CD14-positive monocyte (primary cell): ENCODE measurements around the gene STOX2. TPM values are rescaled to one million over a fixed set of nuclear protein-coding genes. Genes with fewer than 3 reads are reported as not detected.

ENCODE experiments used
- DNase-seq, 3 donors: peaks; one replicate each; pipeline ENCODE4 v3.0.0-alpha.2; 2011 to 2022
- H2AFZ ChIP-seq: 2 replicates; pipeline ENCODE4 v1.6.0; 2012; ENCODE audit warnings: mild to moderate bottlenecking, low read depth, low read length, inconsistent platforms; ENCODE audit not compliant: insufficient read depth, poor library complexity, severe bottlenecking
- H3K27ac ChIP-seq, 2 donors: 1 replicate in 1 of 2; 2 replicates in 1 of 2; pipeline ENCODE4 v1.5.1; 2012 to 2013; ENCODE audit warnings: low read length in 2 of 2, control low read depth in 1 of 2, inconsistent platforms in 1 of 2, low read depth in 1 of 2, mild to moderate bottlenecking in 1 of 2
- H3K27me3 ChIP-seq, 2 donors: one replicate each; pipeline versions ENCODE4 v1.6.0 to v1.6.1; 2011 to 2013; ENCODE audit warnings: low read length in 2 of 2; ENCODE audit not compliant: control insufficient read depth in 2 of 2, insufficient read depth in 2 of 2
- H3K36me3 ChIP-seq, 2 donors: replicated peaks in 1 of 2; 1 replicate in 1 of 2; 2 replicates in 1 of 2; pipeline versions ENCODE4 v1.5.1 to v1.6.1; 2012 to 2013; ENCODE audit warnings: low read length in 2 of 2, control low read depth in 1 of 2, inconsistent platforms in 1 of 2, mild to moderate bottlenecking in 1 of 2; ENCODE audit not compliant: insufficient read depth in 2 of 2, control insufficient read depth in 1 of 2
- H3K4me1 ChIP-seq, 2 donors: 1 replicate in 1 of 2; 2 replicates in 1 of 2; pipeline versions ENCODE4 v1.5.1 to v1.6.1; 2012 to 2013; ENCODE audit warnings: low read length in 2 of 2, control low read depth in 1 of 2, inconsistent platforms in 1 of 2, mild to moderate bottlenecking in 1 of 2, moderate library complexity in 1 of 2; ENCODE audit not compliant: insufficient read depth in 2 of 2, control insufficient read depth in 1 of 2
- H3K4me2 ChIP-seq: replicated peaks from 2 replicates; pipeline ENCODE3; 2012; ENCODE audit warnings: low read length, moderate library complexity, mild to moderate bottlenecking; ENCODE audit not compliant: poor library complexity, severe bottlenecking; ENCODE audit errors: extremely low read depth
- H3K4me3 ChIP-seq, 3 experiments: fragments of 200-600 bp in 1 of 3; sonication (generic) in 1 of 3; replicated peaks in 1 of 3; 1 replicate in 2 of 3; 2 replicates in 1 of 3; pipeline ENCODE4 v1.5.1; 2011 to 2013; ENCODE audit warnings: low read length in 3 of 3, mild to moderate bottlenecking in 3 of 3, control low read depth in 2 of 3, low read depth in 2 of 3, inconsistent platforms in 1 of 3, moderate library complexity in 1 of 3
- H3K79me2 ChIP-seq: 2 replicates; pipeline ENCODE4 v1.6.0; 2012; ENCODE audit warnings: mild to moderate bottlenecking, control low read depth, inconsistent platforms, low read length, moderate library complexity; ENCODE audit not compliant: insufficient read depth
- H3K9ac ChIP-seq: 2 replicates; pipeline ENCODE4 v1.6.0; 2017; ENCODE audit warnings: low read length, mild to moderate bottlenecking; ENCODE audit not compliant: insufficient read depth, poor library complexity, severe bottlenecking
- H3K9me3 ChIP-seq, 2 donors: replicated peaks in 1 of 2; 1 replicate in 1 of 2; 2 replicates in 1 of 2; pipeline versions ENCODE4 v1.5.1 to v1.6.1; 2012 to 2013; ENCODE audit warnings: low read length in 2 of 2, control low read depth in 1 of 2; ENCODE audit not compliant: control insufficient read depth in 1 of 2, insufficient read depth in 1 of 2
- H4K20me1 ChIP-seq: 2 replicates; pipeline ENCODE4 v1.6.0; 2012; ENCODE audit warnings: mild to moderate bottlenecking, low read length, control low read depth, moderate library complexity; ENCODE audit not compliant: insufficient read depth
- H3K27ac Mint-ChIP-seq, 7 donors: one replicate each; pipeline ENCODE4 v1.8.0; 2020; ENCODE audit warnings: mild to moderate bottlenecking in 7 of 7, mixed read lengths in 7 of 7, moderate library complexity in 6 of 7, inconsistent platforms in 2 of 7
- H3K27me3 Mint-ChIP-seq, 3 donors: one replicate each; pipeline ENCODE4 v1.8.0; 2021 to 2022; ENCODE audit warnings: low read depth in 3 of 3, mild to moderate bottlenecking in 3 of 3, mixed read lengths in 3 of 3, moderate library complexity in 3 of 3, inconsistent platforms in 1 of 3
- H3K36me3 Mint-ChIP-seq, 2 donors: one replicate each; pipeline ENCODE4 v1.8.0; 2020; ENCODE audit warnings: mixed read lengths in 2 of 2, inconsistent platforms in 1 of 2, mild to moderate bottlenecking in 1 of 2
- H3K4me1 Mint-ChIP-seq: one replicate; pipeline ENCODE4 v1.8.0; 2020; ENCODE audit warnings: mild to moderate bottlenecking, mixed read lengths
- H3K4me3 Mint-ChIP-seq, 2 donors: one replicate each; pipeline ENCODE4 v1.8.0; 2020; ENCODE audit warnings: mild to moderate bottlenecking in 2 of 2, mixed read lengths in 2 of 2, moderate library complexity in 1 of 2
- H3K9me3 Mint-ChIP-seq, 7 donors: one replicate each; pipeline ENCODE4 v1.8.0; 2020 to 2022; ENCODE audit warnings: mixed read lengths in 7 of 7, mild to moderate bottlenecking in 6 of 7, moderate library complexity in 6 of 7, inconsistent platforms in 2 of 7
- CTCF ChIP-seq: fragments of 200-600 bp; IDR thresholded peaks from one replicate; pipeline ENCODE4 v1.8.0; 2022; ENCODE audit warnings: antibody characterized with exemption, mild to moderate bottlenecking
- WGBS: methylation state at CpG from one replicate; pipeline ENCODE4 v1.1.5; 2013; ENCODE audit warnings: missing lambda C conversion rate; ENCODE audit not compliant: insufficient coverage; 5-methylcytosine and 5-hydroxymethylcytosine counted together
- intact Hi-C, 2 donors: fragments of 100-400 bp; cut with micrococcal nuclease; formaldehyde crosslinking; loops; one replicate each; pipeline versions ENCODE4 v1.15.0 to v1.15.1; 2023
- polyA plus RNA-seq, 3 donors: library from polyadenylated mRNA; depleted of rRNA in 1 of 3; unstranded in 2 of 3; stranded (reverse) in 1 of 3; fragments of 300-500 nt in 2 of 3; fragments of >200 nt in 1 of 3; fragmentation: Illumina TruSeq in 2 of 3; gene quantifications; 1 replicate in 2 of 3; 2 replicates in 1 of 3; pipeline ENCODE4 v1.2.3, GENCODE V29; 2012 to 2021

STOX2 gene
- polyA plus RNA-seq, 3 donors, result 0.01 TPM; not detected in 2

DNA sequence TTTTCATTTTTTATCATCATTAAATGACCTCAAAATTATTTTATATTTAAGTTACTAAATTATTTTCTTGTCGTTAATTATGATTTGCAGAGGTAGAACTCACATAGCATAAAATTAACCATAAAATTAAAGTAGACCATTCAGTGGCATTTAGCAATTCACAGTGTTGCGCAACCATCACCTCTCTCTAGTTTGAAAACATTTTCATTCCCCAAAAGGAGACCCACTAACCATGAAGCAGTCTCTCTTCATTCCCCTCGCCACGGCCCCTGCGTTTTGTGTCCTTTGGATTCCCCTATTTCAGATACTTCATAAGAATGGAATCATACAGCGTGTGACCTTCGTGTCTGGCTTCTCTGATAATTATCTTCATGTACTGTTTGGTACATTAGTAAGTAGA, 157.7 kb downstream of the STOX2 start:
- peaks cover 2 to 4% (median 2%) of the 10 kb centered on the region in 3 donors for H3K27me3 Mint-ChIP-seq
- Histone ChIP-seq H3K4me1 (no peaks in the 10 kb centered on the region), H3K27me3 (no peaks in the 10 kb centered on the region), H4K20me1 (no peaks in the 10 kb centered on the region), H3K4me2 (no peak overlapping the region), H3K9ac (no peak overlapping the region), H3K4me3 (no peak overlapping the region), H3K9me3 (no peaks in the 10 kb centered on the region), H3K79me2 (no peaks in the 10 kb centered on the region), H3K36me3 (no peaks in the 10 kb centered on the region), H2AFZ (no peak overlapping the region), H3K27ac (no peak overlapping the region)
- H3K9me3 Mint-ChIP-seq, result peaks cover 0 to 10% (median 2%) of the 10 kb centered on the region in 7 donors
- no peak for TF ChIP-seq CTCF
- WGBS, result 100% methylated on average over 3 of the region's 7 CpGs
- H3K4me1 Mint-ChIP-seq, result no peaks in the 10 kb centered on the region
- H3K36me3 Mint-ChIP-seq, result no peaks in the 10 kb centered on the region
- H3K4me3 Mint-ChIP-seq, result no peak overlapping the region
- DNase-seq, result no peak
- intact Hi-C loops, result no loop called here
- H3K27ac Mint-ChIP-seq, result no peak overlapping the region

DNA sequence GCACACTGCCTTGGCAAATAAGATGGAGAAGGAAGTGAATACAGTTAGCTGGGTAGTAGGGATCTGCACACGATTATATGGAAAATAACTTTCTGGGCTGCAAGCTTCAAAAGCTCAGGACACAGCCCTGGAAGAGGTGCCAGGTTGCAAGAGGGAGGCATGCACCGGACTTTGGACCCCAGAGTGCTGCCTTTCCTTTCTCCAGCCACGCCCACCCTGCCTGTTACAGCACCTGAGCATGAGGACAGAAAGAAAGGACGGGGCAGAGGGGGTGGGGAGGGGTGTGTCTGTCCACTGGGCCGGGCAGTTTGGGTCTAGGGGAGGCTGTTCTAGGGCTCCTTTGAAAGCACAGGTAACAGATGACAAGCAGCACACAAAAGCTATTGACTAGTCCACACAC, 159.8 kb downstream of the STOX2 start:
- no peaks in the 10 kb centered on the region for H3K4me1 ChIP-seq
- H3K79me2 ChIP-seq, result no peaks in the 10 kb centered on the region
- no peaks in the 10 kb centered on the region for H3K9me3 ChIP-seq
- no peak overlapping the region for H3K4me3 Mint-ChIP-seq
- no peak overlapping the region for H3K27ac ChIP-seq
- DNase-seq, result no peak
- 60% methylated on average over 1 of the region's 5 CpGs for WGBS
- H3K36me3 Mint-ChIP-seq, result no peaks in the 10 kb centered on the region
- TF ChIP-seq CTCF, result no peak
- no peaks in the 10 kb centered on the region for H3K4me1 Mint-ChIP-seq
- no peaks in the 10 kb centered on the region for H4K20me1 ChIP-seq
- no peak overlapping the region for H2AFZ ChIP-seq
- H3K4me3 ChIP-seq, result no peak overlapping the region
- H3K27ac Mint-ChIP-seq, result no peak overlapping the region
- H3K9me3 Mint-ChIP-seq, result peaks cover 0 to 5% (median 2%) of the 10 kb centered on the region in 7 donors
- H3K9ac ChIP-seq, result no peak overlapping the region
- H3K36me3 ChIP-seq, result no peaks in the 10 kb centered on the region
- peaks cover 0 to 3% (median 2%) of the 10 kb centered on the region in 3 donors for H3K27me3 Mint-ChIP-seq
- H3K27me3 ChIP-seq, result no peaks in the 10 kb centered on the region
- no peak overlapping the region for H3K4me2 ChIP-seq
- intact Hi-C loops, result no loop called here
